Right lobe of liver (tissue), 6 donors: ENCODE data around the gene NELL2. TPM values are rescaled to one million over a fixed set of nuclear protein-coding genes. Genes with fewer than 3 reads are reported as not detected.

Experiments used
- ATAC-seq, 4 donors: fragments of 200-7000 bp; cut with Tn5 transposase; one replicate each; pipeline ENCODE4 v1.9.1; 2020; ENCODE audit warnings: mild to moderate bottlenecking in 4 of 4, moderate library complexity in 4 of 4
- DNase-seq, 3 donors: peaks; one replicate each; pipeline ENCODE4 v3.0.0-alpha.2; 2020
- H3K27ac ChIP-seq, 3 donors: fragments of 200-600 bp; one replicate each; pipeline ENCODE4 v1.8.0; 2022
- H3K27me3 ChIP-seq, 2 donors: fragments of 200-600 bp; one replicate each; pipeline ENCODE4 v1.8.0; 2022
- H3K36me3 ChIP-seq, 4 donors: fragments of 200-600 bp; sonication (generic) in 1 of 4; one replicate each; pipeline versions ENCODE4 v1.5.1 to v1.8.0; 2017 to 2022; ENCODE audit warnings: control low read depth in 1 of 4
- H3K4me1 ChIP-seq, 4 donors: fragments of 200-600 bp; sonication (generic) in 1 of 4; one replicate each; pipeline versions ENCODE4 v1.5.1 to v1.8.0; 2017 to 2022; ENCODE audit warnings: control low read depth in 1 of 4
- H3K4me3 ChIP-seq, 3 donors: fragments of 200-600 bp; one replicate each; pipeline ENCODE4 v1.8.0; 2022
- H3K9me3 ChIP-seq, 4 donors: fragments of 200-600 bp; sonication (generic) in 1 of 4; one replicate each; pipeline versions ENCODE4 v1.5.1 to v1.8.0; 2017 to 2022; ENCODE audit warnings: control low read depth in 1 of 4
- CTCF ChIP-seq, 4 donors: fragments of 200-600 bp in 3 of 4; fragments of 450-650 bp in 1 of 4; IDR thresholded peaks; one replicate each; pipeline versions ENCODE4 v1.5.1 to v1.8.0; 2016 to 2022; ENCODE audit warnings: antibody characterized with exemption in 4 of 4, mild to moderate bottlenecking in 2 of 4
- POLR2A ChIP-seq: fragments of 450-650 bp; IDR thresholded peaks from one replicate; pipeline ENCODE4 v1.6.1; 2017; ENCODE audit warnings: antibody characterized with exemption, mild to moderate bottlenecking
- WGBS: methylation state at CpG from one replicate; pipeline ENCODE4 v1.1.6; 2018; ENCODE audit warnings: low coverage, low lambda C conversion rate; ENCODE audit not compliant: insufficient coverage; ENCODE audit errors: missing lambda C conversion rate; 5-methylcytosine and 5-hydroxymethylcytosine counted together
- intact Hi-C, 2 donors: fragments of 100-400 bp; cut with DNase I; formaldehyde crosslinking; loops; one replicate each; pipeline versions ENCODE4 v1.11.2 to v1.14.1; 2022
- total RNA-seq, 6 experiments: library from RNA; depleted of rRNA in 2 of 6; stranded (reverse); fragments of >200 nt in 2 of 6; fragmentation: NEBNext Ultra II Directional in 3 of 6; extraction: Animal tissue kit (Norgen Biotek cat#: 25700) in 3 of 6; gene quantifications; one replicate each; pipeline versions ENCODE4 v1.1.0 to v1.2.4, GENCODE V29; 2016 to 2023
- donor health status: DM: no; HTN: yes; CAD: no.
- donor health status: DM: no; HTN: no; CAD: no.
- donor health status: DM: no; HTN: no; CAD: no.
- donor health status: DM: no; HTN: yes; CAD: no.
- donor health status: DM: no; HTN: yes; CAD: no.

Gene NELL2
- total RNA-seq, 6 experiments from 2014 or later: 0.15 to 0.43 (median 0.43) TPM; not detected in 3

GRCh38 chr12:44574586-44574985 is 301.5 kb downstream of the NELL2 start:
- H3K27me3 ChIP-seq: no peaks in the 10 kb centered on the region
- TF ChIP-seq CTCF (IDR thresholded peaks at IDR 0.05) (no peak), POLR2A (no peak)
- no peaks in the 10 kb centered on the region for H3K36me3 ChIP-seq
- ATAC-seq (no peak), DNase-seq (no peak)
- no peak overlapping the region for H3K27ac ChIP-seq
- no peaks in the 10 kb centered on the region for H3K4me1 ChIP-seq
- no peak overlapping the region for H3K4me3 ChIP-seq
- no peaks in the 10 kb centered on the region for H3K9me3 ChIP-seq
- intact Hi-C loops: no loop called here

- intact Hi-C loops: no loop called here
- no peak overlapping the region for H3K4me3 ChIP-seq
- TF ChIP-seq CTCF (IDR thresholded peaks at IDR 0.05) (no peak), POLR2A (no peak)
- DNase-seq (no peak), ATAC-seq (no peak)
- H3K9me3 ChIP-seq: no peaks in the 10 kb centered on the region
- no peaks in the 10 kb centered on the region for H3K36me3 ChIP-seq
- no peaks in the 10 kb centered on the region for H3K4me1 ChIP-seq
- no peak overlapping the region for H3K27ac ChIP-seq
- WGBS: 71% methylated on average over 3 of the region's 3 CpGs
- H3K27me3 ChIP-seq: no peaks in the 10 kb centered on the region
Observed at GRCh38 chr12:44573723-44574122, 302.4 kb downstream of the NELL2 start.

GRCh38 chr12:44571006-44571550 is 305.0 kb downstream of the NELL2 start:
- Histone ChIP-seq H3K4me1 (no peaks in the 10 kb centered on the region), H3K27me3 (no peaks in the 10 kb centered on the region), H3K36me3 (no peaks in the 10 kb centered on the region), H3K27ac (no peak overlapping the region), H3K4me3 (no peak overlapping the region), H3K9me3 (no peaks in the 10 kb centered on the region)
- DNase-seq (no peak), ATAC-seq (no peak)
- WGBS: 61% methylated on average over 2 of the region's 2 CpGs
- intact Hi-C loops: no loop called here
- TF ChIP-seq CTCF (IDR thresholded peaks at IDR 0.05) (no peak), POLR2A (no peak)

GRCh38 chr12:44570036-44570583 is 306.0 kb downstream of the NELL2 start:
- Histone ChIP-seq H3K27ac (no peak overlapping the region), H3K9me3 (no peaks in the 10 kb centered on the region), H3K36me3 (no peaks in the 10 kb centered on the region), H3K4me3 (no peak overlapping the region), H3K4me1 (no peaks in the 10 kb centered on the region), H3K27me3 (no peaks in the 10 kb centered on the region)
- intact Hi-C loops: no loop called here
- ATAC-seq (no peak), DNase-seq (no peak)
- no peak for TF ChIP-seq CTCF (IDR thresholded peaks at IDR 0.05)
- TF ChIP-seq POLR2A: no peak
- WGBS: 73% methylated on average over 6 of the region's 6 CpGs

- DNase-seq: no peak
- no peaks in the 10 kb centered on the region for H3K9me3 ChIP-seq
- no peaks in the 10 kb centered on the region for H3K27me3 ChIP-seq
- H3K4me1 ChIP-seq: no peaks in the 10 kb centered on the region
- no peak overlapping the region for H3K4me3 ChIP-seq
- no peaks in the 10 kb centered on the region for H3K36me3 ChIP-seq
- WGBS: 67% methylated on average over 5 of the region's 5 CpGs
- no peak for ATAC-seq
- no peak overlapping the region for H3K27ac ChIP-seq
- TF ChIP-seq POLR2A: no peak
- no peak for TF ChIP-seq CTCF (IDR thresholded peaks at IDR 0.05)
- intact Hi-C loops: no loop called here
Observed at GRCh38 chr12:44565163-44565562, 311.0 kb downstream of the NELL2 start.
